Neural progenitor cell (in vitro differentiated cells): ENCODE measurements around the gene MRC1.

ENCODE experiments used
- EZH2 ChIP-seq: fragments of 200-600 bp; sonication (generic); IDR thresholded peaks from 2 replicates; pipeline ENCODE4 v1.6.1; 2017; ENCODE audit warnings: antibody characterized with exemption, mild to moderate bottlenecking, moderate library complexity
- TF ChIP-seq, protein P1 (sequence below): fragments of 200-600 bp; sonication (generic); IDR thresholded peaks from 2 replicates; pipeline ENCODE4 v1.5.1; 2017; ENCODE audit warnings: antibody characterized with exemption, mild to moderate bottlenecking

DNA sequence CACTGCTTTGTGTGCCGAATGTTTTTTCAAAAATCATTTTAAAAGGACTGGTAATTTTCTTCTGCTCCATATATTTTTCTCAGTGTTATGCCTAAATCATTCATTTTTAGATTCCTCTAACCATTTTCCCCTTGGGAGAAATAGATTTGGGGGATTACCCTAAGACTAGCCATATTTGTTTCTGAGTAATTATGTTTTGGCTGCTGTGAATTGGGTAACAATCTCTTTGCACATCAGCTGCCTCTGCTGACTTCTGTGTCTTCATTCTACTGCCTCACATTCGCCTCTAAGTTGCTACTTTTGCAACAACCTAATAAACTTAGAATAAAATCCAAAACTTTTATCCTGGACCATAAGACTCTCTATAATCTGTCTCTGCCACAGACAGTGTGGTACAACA, 18.5 kb upstream of the MRC1 start:
- TF ChIP-seq, protein P1, sequence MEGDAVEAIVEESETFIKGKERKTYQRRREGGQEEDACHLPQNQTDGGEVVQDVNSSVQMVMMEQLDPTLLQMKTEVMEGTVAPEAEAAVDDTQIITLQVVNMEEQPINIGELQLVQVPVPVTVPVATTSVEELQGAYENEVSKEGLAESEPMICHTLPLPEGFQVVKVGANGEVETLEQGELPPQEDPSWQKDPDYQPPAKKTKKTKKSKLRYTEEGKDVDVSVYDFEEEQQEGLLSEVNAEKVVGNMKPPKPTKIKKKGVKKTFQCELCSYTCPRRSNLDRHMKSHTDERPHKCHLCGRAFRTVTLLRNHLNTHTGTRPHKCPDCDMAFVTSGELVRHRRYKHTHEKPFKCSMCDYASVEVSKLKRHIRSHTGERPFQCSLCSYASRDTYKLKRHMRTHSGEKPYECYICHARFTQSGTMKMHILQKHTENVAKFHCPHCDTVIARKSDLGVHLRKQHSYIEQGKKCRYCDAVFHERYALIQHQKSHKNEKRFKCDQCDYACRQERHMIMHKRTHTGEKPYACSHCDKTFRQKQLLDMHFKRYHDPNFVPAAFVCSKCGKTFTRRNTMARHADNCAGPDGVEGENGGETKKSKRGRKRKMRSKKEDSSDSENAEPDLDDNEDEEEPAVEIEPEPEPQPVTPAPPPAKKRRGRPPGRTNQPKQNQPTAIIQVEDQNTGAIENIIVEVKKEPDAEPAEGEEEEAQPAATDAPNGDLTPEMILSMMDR: no peak
- TF ChIP-seq EZH2: no peak
